K562 (cell line): ENCODE measurements around the gene NAV2. TPM values are rescaled to one million over a fixed set of nuclear protein-coding genes. Genes with fewer than 3 reads are reported as not detected.
A peak's percentile ranks its signal among the peaks of the same experiment; 100 is the strongest.

ENCODE experiments used
- BRD9 ChIP-seq: fragments of 450-650 bp; IDR thresholded peaks from 2 replicates; pipeline ENCODE4 v1.6.1; 2018; ENCODE audit warnings: low read depth; ENCODE audit not compliant: partially characterized antibody
- CCAR2 ChIP-seq: fragments of 200-400 bp; formaldehyde crosslinking; IDR thresholded peaks from 2 replicates; pipeline ENCODE4 v1.6.1; 2017; ENCODE audit warnings: mild to moderate bottlenecking, low read depth, low read length
- CEBPG ChIP-seq, 3 experiments: fragments of 200-800 bp in 1 of 3; sonication (Bioruptor generic) in 1 of 3; sonication (generic) in 1 of 3; formaldehyde crosslinking in 1 of 3; IDR thresholded peaks in 2 of 3; conservative IDR thresholded peaks in 1 of 3; 2 replicates each; pipeline versions ENCODE4 v1.6.1 to v1.8.0; 2016 to 2022; ENCODE audit warnings: missing compliant biosample characterization in 2 of 3, missing genetic modification characterization in 2 of 3, mild to moderate bottlenecking in 1 of 3, missing genetic modification reagents in 1 of 3
- COPS2 ChIP-seq: fragments of 450-650 bp; conservative IDR thresholded peaks from 2 replicates; pipeline ENCODE4 v1.6.1; 2016; ENCODE audit warnings: mild to moderate bottlenecking, moderate library complexity
- ETV5 ChIP-seq: sonication (generic); formaldehyde crosslinking; IDR thresholded peaks from 2 replicates; pipeline ENCODE4 v1.4.0; 2020; ENCODE audit warnings: low read depth, mild to moderate bottlenecking, missing genetic modification reagents
- FUS ChIP-seq: fragments of 200-400 bp; formaldehyde crosslinking; optimal IDR thresholded peaks from 2 replicates; pipeline ENCODE3; 2017; ENCODE audit warnings: low read depth, low read length
- MCM7 ChIP-seq, 2 experiments: fragments of 450-650 bp; IDR thresholded peaks; 2 replicates each; pipeline ENCODE4 v1.6.1; 2016 to 2018
- MIER1 ChIP-seq: fragments of 450-650 bp; IDR thresholded peaks from 2 replicates; pipeline ENCODE4 v1.6.1; 2016; ENCODE audit warnings: antibody characterized with exemption, mild to moderate bottlenecking, low read depth
- NRF1 ChIP-seq, 2 experiments: fragments of 450-650 bp; IDR thresholded peaks in 1 of 2; conservative IDR thresholded peaks in 1 of 2; 2 replicates each; pipeline ENCODE4 v1.6.1; 2014; ENCODE audit warnings: mild to moderate bottlenecking in 2 of 2
- PHB2 ChIP-seq: fragments of 450-650 bp; IDR thresholded peaks from 2 replicates; pipeline ENCODE4 v1.6.1; 2017; ENCODE audit warnings: low read depth
- PML ChIP-seq: IDR thresholded peaks from 2 replicates; pipeline ENCODE4 v1.6.1; 2012; ENCODE audit warnings: low read length, inconsistent platforms
- POLR2A ChIP-seq: fragments of 450-650 bp; conservative IDR thresholded peaks from 2 replicates; pipeline ENCODE4 v1.6.1; 2016
- RBM17 ChIP-seq: fragments of 200-400 bp; formaldehyde crosslinking; IDR thresholded peaks from 2 replicates; pipeline ENCODE4 v1.6.1; 2017; ENCODE audit warnings: low read depth, mild to moderate bottlenecking, low read length, borderline replicate concordance
- SNRNP70 ChIP-seq: fragments of 200-400 bp; formaldehyde crosslinking; optimal IDR thresholded peaks from 2 replicates; pipeline ENCODE3; 2017; ENCODE audit warnings: low read depth, low read length
- SP2 ChIP-seq: IDR thresholded peaks from 2 replicates; pipeline ENCODE4 v1.6.1; 2011; ENCODE audit warnings: mild to moderate bottlenecking, low read depth, low read length, moderate library complexity; ENCODE audit not compliant: poor library complexity, severe bottlenecking; ENCODE audit errors: extremely low read depth
- YY1 ChIP-seq, 3 experiments: IDR thresholded peaks; 2 replicates each; pipeline ENCODE4 v1.6.1; 2011; ENCODE audit warnings: low read length in 2 of 3, mild to moderate bottlenecking in 2 of 3, moderate library complexity in 2 of 3, borderline replicate concordance in 1 of 3, control low read depth in 1 of 3, low read depth in 1 of 3; ENCODE audit not compliant: insufficient read depth in 3 of 3, insufficient replicate concordance in 2 of 3, control insufficient read depth in 1 of 3, insufficient read length in 1 of 3; ENCODE audit errors: extremely low read depth in 1 of 3
- ZNF431 ChIP-seq: sonication (generic); formaldehyde crosslinking; IDR thresholded peaks from 2 replicates; pipeline ENCODE4 v1.8.0; 2022; ENCODE audit warnings: mild to moderate bottlenecking, missing genetic modification reagents
- ZNF584 ChIP-seq: fragments of 200-800 bp; sonication (Bioruptor generic); IDR thresholded peaks from 2 replicates; pipeline ENCODE4 v1.6.1; 2016; ENCODE audit warnings: low read depth, mild to moderate bottlenecking, missing genetic modification characterization, missing compliant biosample characterization
- ZZZ3 ChIP-seq: fragments of 450-650 bp; IDR thresholded peaks from 2 replicates; pipeline ENCODE4 v1.6.1; 2016; ENCODE audit warnings: antibody characterized with exemption, mild to moderate bottlenecking, moderate library complexity
- polyA plus RNA-seq, 8 experiments: library from polyadenylated mRNA; depleted of rRNA in 4 of 8; stranded (reverse) in 5 of 8; unstranded in 3 of 8; fragments of >200 nt; fragmentation: Nextera tagmentation in 2 of 8; fragmentation: Illumina TruSeq in 1 of 8; extraction: Ambion mirVana in 2 of 8; extraction: Trizol in 1 of 8; gene quantifications; 2 replicates each; pipeline versions ENCODE4 v1.2.1 to v1.2.3, GENCODE V29; 2011 to 2014; ENCODE audit warnings: inconsistent platforms in 1 of 8, missing spikeins in 1 of 8
- total RNA-seq, 7 experiments: library from RNA; depleted of rRNA in 6 of 7; stranded (reverse); fragments of >200 nt in 6 of 7; fragmentation: Illumina TruSeq in 2 of 7; extraction: Trizol in 2 of 7; gene quantifications; 2 replicates each; pipeline versions ENCODE4 v1.2.1 to v1.2.3, GENCODE V29; 2011 to 2021; ENCODE audit warnings: low replicate concordance in 1 of 7
- TF ChIP-seq, protein P1 (sequence below): fragments of 200-800 bp; sonication (Bioruptor generic); IDR thresholded peaks from 2 replicates; pipeline ENCODE4 v1.6.1; 2017; ENCODE audit warnings: missing genetic modification characterization, missing compliant biosample characterization
- TF ChIP-seq, protein P2 (sequence below): sonication (generic); formaldehyde crosslinking; IDR thresholded peaks from 2 replicates; pipeline ENCODE4 v1.8.1; 2023; ENCODE audit warnings: missing genetic modification reagents, mild to moderate bottlenecking, borderline replicate concordance

Gene NAV2
- total and polyA plus RNA-seq, 9 of the 15 experiments (the other 6 are each of a cell fraction or from before 2014, with no cell fraction given), result 0.03 to 0.35 (median 0.05) TPM

DNA sequence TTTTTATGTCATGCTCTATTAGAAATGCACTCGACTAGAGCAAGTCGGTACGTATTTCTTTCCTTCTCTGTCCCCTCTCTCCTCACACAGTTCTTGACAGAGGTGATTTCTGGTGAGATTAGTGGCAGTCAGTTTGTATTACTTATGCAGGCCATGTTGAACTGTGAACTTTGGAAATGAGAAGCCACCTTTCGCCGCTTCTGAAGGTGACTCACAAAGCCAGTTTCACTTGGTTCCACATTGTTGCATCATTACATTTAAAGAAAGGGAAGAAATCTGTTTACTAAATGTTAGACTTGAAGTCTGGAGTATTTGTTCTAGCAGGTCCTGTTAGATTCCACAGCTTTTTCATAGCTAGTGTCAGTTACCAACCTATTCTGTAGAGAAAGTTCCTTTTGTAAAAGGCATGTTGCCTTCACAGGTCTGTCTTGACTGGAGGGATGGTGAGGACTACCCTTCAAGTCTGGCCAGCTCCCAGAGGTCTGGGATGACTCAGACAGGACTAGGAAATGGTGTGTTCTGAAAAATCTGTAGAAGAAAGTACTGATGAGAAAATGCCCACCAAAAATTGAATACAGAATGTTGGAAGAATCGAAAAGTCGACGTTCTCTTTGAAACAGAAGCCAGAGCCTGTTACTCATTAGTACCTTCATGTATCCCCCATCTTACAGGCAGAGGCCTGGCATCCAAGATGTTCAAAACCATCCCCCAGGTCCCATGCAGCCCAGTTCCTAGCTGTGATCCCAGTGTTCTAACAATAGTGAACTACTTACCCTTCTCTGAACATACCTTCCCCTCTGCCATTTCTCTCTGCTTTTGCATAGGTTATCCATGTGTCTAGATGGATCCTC is 266.3 kb downstream of the NAV2 start (continued):
- TF ChIP-seq CEBPG (CRISPR knock-in tag; IDR thresholded peaks at IDR 0.05) (peak; percentile 99), CEBPG (tag; conservative IDR thresholded peaks at IDR 0.05 in 1 of 2, IDR thresholded peaks at IDR 0.05 in 1 of 2) (peak; percentile 98 to 100), ZNF584 (CRISPR knock-in tag) (peak; percentile 99), POLR2A (no peak), SNRNP70 (no peak), MCM7 (IDR thresholded peaks at IDR 0.05) (no peak), PML (no peak), RBM17 (no peak), FUS (no peak), ZZZ3 (no peak), ETV5 (CRISPR knock-in tag) (no peak), CCAR2 (no peak), BRD9 (peak; percentile 95), ZNF431 (CRISPR knock-in tag) (no peak), YY1 (IDR thresholded peaks at IDR 0.05; ENCODE audit: borderline replicate concordance in 1 of 3, control insufficient read depth in 1 of 3, extremely low read depth in 1 of 3, insufficient read depth in 3 of 3, insufficient read length in 1 of 3, insufficient replicate concordance in 2 of 3, low read depth in 1 of 3, low read length in 2 of 3) (no peak), NRF1 (conservative IDR thresholded peaks at IDR 0.05 in 1 of 2, IDR thresholded peaks at IDR 0.05 in 1 of 2) (no peak; a peak in 1 of 4 replicates), MIER1 (no peak), SP2 (no peak), COPS2 (no peak), PHB2 (no peak)
- TF ChIP-seq, protein P1, sequence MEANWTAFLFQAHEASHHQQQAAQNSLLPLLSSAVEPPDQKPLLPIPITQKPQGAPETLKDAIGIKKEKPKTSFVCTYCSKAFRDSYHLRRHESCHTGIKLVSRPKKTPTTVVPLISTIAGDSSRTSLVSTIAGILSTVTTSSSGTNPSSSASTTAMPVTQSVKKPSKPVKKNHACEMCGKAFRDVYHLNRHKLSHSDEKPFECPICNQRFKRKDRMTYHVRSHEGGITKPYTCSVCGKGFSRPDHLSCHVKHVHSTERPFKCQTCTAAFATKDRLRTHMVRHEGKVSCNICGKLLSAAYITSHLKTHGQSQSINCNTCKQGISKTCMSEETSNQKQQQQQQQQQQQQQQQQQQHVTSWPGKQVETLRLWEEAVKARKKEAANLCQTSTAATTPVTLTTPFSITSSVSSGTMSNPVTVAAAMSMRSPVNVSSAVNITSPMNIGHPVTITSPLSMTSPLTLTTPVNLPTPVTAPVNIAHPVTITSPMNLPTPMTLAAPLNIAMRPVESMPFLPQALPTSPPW, result peak; percentile 19
- TF ChIP-seq, protein P2, sequence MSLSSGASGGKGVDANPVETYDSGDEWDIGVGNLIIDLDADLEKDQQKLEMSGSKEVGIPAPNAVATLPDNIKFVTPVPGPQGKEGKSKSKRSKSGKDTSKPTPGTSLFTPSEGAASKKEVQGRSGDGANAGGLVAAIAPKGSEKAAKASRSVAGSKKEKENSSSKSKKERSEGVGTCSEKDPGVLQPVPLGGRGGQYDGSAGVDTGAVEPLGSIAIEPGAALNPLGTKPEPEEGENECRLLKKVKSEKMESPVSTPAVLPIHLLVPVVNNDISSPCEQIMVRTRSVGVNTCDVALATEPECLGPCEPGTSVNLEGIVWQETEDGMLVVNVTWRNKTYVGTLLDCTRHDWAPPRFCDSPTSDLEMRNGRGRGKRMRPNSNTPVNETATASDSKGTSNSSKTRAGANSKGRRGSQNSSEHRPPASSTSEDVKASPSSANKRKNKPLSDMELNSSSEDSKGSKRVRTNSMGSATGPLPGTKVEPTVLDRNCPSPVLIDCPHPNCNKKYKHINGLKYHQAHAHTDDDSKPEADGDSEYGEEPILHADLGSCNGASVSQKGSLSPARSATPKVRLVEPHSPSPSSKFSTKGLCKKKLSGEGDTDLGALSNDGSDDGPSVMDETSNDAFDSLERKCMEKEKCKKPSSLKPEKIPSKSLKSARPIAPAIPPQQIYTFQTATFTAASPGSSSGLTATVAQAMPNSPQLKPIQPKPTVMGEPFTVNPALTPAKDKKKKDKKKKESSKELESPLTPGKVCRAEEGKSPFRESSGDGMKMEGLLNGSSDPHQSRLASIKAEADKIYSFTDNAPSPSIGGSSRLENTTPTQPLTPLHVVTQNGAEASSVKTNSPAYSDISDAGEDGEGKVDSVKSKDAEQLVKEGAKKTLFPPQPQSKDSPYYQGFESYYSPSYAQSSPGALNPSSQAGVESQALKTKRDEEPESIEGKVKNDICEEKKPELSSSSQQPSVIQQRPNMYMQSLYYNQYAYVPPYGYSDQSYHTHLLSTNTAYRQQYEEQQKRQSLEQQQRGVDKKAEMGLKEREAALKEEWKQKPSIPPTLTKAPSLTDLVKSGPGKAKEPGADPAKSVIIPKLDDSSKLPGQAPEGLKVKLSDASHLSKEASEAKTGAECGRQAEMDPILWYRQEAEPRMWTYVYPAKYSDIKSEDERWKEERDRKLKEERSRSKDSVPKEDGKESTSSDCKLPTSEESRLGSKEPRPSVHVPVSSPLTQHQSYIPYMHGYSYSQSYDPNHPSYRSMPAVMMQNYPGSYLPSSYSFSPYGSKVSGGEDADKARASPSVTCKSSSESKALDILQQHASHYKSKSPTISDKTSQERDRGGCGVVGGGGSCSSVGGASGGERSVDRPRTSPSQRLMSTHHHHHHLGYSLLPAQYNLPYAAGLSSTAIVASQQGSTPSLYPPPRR, result no peak
